ENCODE measurements around the gene HOXC6.
A peak's percentile ranks its signal among the peaks of the same experiment; 100 is the strongest.

HOXC6 gene

GRCh38 chr12:54056110-54056509 is 27.9 kb downstream of the HOXC6 start:
- Histone ChIP-seq H4K8ac (ENCODE audit: low read length) (no peak overlapping the region), H3K9me3 (ENCODE audit: control insufficient read depth, low read length) (no peaks in the 10 kb centered on the region), H2BK120ac (ENCODE audit: low read depth, low read length) (no peak overlapping the region), H3K27me3 (ENCODE audit: control insufficient read depth in 1 of 2, insufficient read depth in 1 of 2, low read length in 2 of 2) (peaks cover 0 to 14% of the 10 kb centered on the region in 2 experiments), H3K36me3 (ENCODE audit: control insufficient read depth in 1 of 2, insufficient read depth in 2 of 2, low read depth in 1 of 2, low read length in 2 of 2) (peaks cover 28 to 34% of the 10 kb centered on the region in 2 experiments), H3K14ac (ENCODE audit: low read length in 2 of 2) (no peak overlapping the region), H4K91ac (ENCODE audit: low read length) (no peak overlapping the region), H3K27ac (ENCODE audit: low read length, poor library complexity, severe bottlenecking) (no peak overlapping the region), H2BK5ac (ENCODE audit: low read depth, low read length, poor library complexity, severe bottlenecking) (no peak overlapping the region), H3K4me3 (ENCODE audit: insufficient read depth in 1 of 2, low read depth in 1 of 2, low read length in 2 of 2) (no peak overlapping the region), H2BK12ac (ENCODE audit: low read length in 2 of 2) (no peak overlapping the region), H2AK5ac (ENCODE audit: low read length, severe bottlenecking) (no peak overlapping the region), H3K4me2 (ENCODE audit: low read length, poor library complexity, severe bottlenecking) (no peak overlapping the region), H3K79me1 (replicated peaks; ENCODE audit: low read length, poor library complexity, severe bottlenecking) (peaks cover 29% of the 10 kb centered on the region), H3K18ac (ENCODE audit: low read depth in 1 of 2, low read length in 2 of 2) (no peak overlapping the region), H3K23ac (ENCODE audit: low read length in 2 of 2) (no peak overlapping the region), H3K4me1 (ENCODE audit: control insufficient read depth, insufficient read depth, low read depth, low read length) (peaks cover 7% of the 10 kb centered on the region), H2AFZ (ENCODE audit: low read depth, low read length) (no peak overlapping the region), H3K9ac (ENCODE audit: low read length) (no peak overlapping the region), H3K4ac (ENCODE audit: low read depth in 1 of 2, low read length in 2 of 2) (no peak overlapping the region), H2BK15ac (ENCODE audit: low read depth, poor library complexity, severe bottlenecking) (no peak overlapping the region)
- no peak for DNase-seq

GRCh38 chr12:54058128-54058768 is 30.0 kb downstream of the HOXC6 start:
- H3K4me3 ChIP-seq (ENCODE audit: insufficient read depth in 1 of 2, low read depth in 1 of 2, low read length in 2 of 2) = no peak overlapping the region
- WGBS = 65% methylated on average over 8 of the region's 14 CpGs
- no peak overlapping the region for H4K91ac ChIP-seq (ENCODE audit: low read length)
- peaks cover 21% of the 10 kb centered on the region for H3K79me1 ChIP-seq (replicated peaks; ENCODE audit: low read length, poor library complexity, severe bottlenecking)
- peaks cover 0 to 16% of the 10 kb centered on the region in 2 experiments for H3K27me3 ChIP-seq (ENCODE audit: control insufficient read depth in 1 of 2, insufficient read depth in 1 of 2, low read length in 2 of 2)
- no peak overlapping the region for H3K4me2 ChIP-seq (ENCODE audit: low read length, poor library complexity, severe bottlenecking)
- H3K36me3 ChIP-seq (ENCODE audit: control insufficient read depth in 1 of 2, insufficient read depth in 2 of 2, low read depth in 1 of 2, low read length in 2 of 2) = peaks cover 24 to 36% of the 10 kb centered on the region in 2 experiments
- no peak overlapping the region for H2AFZ ChIP-seq (ENCODE audit: low read depth, low read length)
- H3K27ac ChIP-seq (ENCODE audit: low read length, poor library complexity, severe bottlenecking) = no peak overlapping the region
- H3K23ac ChIP-seq (ENCODE audit: low read length in 2 of 2) = no peak overlapping the region
- H3K4me1 ChIP-seq (ENCODE audit: control insufficient read depth, insufficient read depth, low read depth, low read length) = peaks cover 3% of the 10 kb centered on the region
- H3K18ac ChIP-seq (ENCODE audit: low read depth in 1 of 2, low read length in 2 of 2) = no peak overlapping the region
- no peak overlapping the region for H2BK12ac ChIP-seq (ENCODE audit: low read length in 2 of 2)
- no peak overlapping the region for H2BK15ac ChIP-seq (ENCODE audit: low read depth, poor library complexity, severe bottlenecking)
- no peak overlapping the region for H2BK120ac ChIP-seq (ENCODE audit: low read depth, low read length)
- H3K9me3 ChIP-seq (ENCODE audit: control insufficient read depth, low read length) = no peaks in the 10 kb centered on the region
- no peak overlapping the region for H3K4ac ChIP-seq (ENCODE audit: low read depth in 1 of 2, low read length in 2 of 2)
- no peak overlapping the region for H2AK5ac ChIP-seq (ENCODE audit: low read length, severe bottlenecking)
- no peak overlapping the region for H2BK5ac ChIP-seq (ENCODE audit: low read depth, low read length, poor library complexity, severe bottlenecking)
- H4K8ac ChIP-seq (ENCODE audit: low read length) = no peak overlapping the region
- DNase-seq = no peak
- H3K14ac ChIP-seq (ENCODE audit: low read length in 2 of 2) = no peak overlapping the region
- no peak overlapping the region for H3K9ac ChIP-seq (ENCODE audit: low read length)

- Histone ChIP-seq H3K4ac (ENCODE audit: low read depth in 1 of 2, low read length in 2 of 2) (no peak overlapping the region), H2BK15ac (ENCODE audit: low read depth, poor library complexity, severe bottlenecking) (peak overlapping the region; percentile 1), H3K18ac (ENCODE audit: low read depth in 1 of 2, low read length in 2 of 2) (no peak overlapping the region), H3K9ac (ENCODE audit: low read length) (peak overlapping the region; percentile 44), H3K4me1 (ENCODE audit: control insufficient read depth, insufficient read depth, low read depth, low read length) (peaks cover 3% of the 10 kb centered on the region), H3K4me3 (ENCODE audit: insufficient read depth in 1 of 2, low read depth in 1 of 2, low read length in 2 of 2) (no peak overlapping the region), H2AFZ (ENCODE audit: low read depth, low read length) (no peak overlapping the region), H4K8ac (ENCODE audit: low read length) (no peak overlapping the region), H3K9me3 (ENCODE audit: control insufficient read depth, low read length) (no peaks in the 10 kb centered on the region), H3K4me2 (ENCODE audit: low read length, poor library complexity, severe bottlenecking) (no peak overlapping the region), H3K27me3 (ENCODE audit: control insufficient read depth in 1 of 2, insufficient read depth in 1 of 2, low read length in 2 of 2) (peaks cover 0 to 16% of the 10 kb centered on the region in 2 experiments), H2BK120ac (ENCODE audit: low read depth, low read length) (no peak overlapping the region), H2BK5ac (ENCODE audit: low read depth, low read length, poor library complexity, severe bottlenecking) (no peak overlapping the region), H2AK5ac (ENCODE audit: low read length, severe bottlenecking) (no peak overlapping the region), H2BK12ac (ENCODE audit: low read length in 2 of 2) (no peak overlapping the region), H3K36me3 (ENCODE audit: control insufficient read depth in 1 of 2, insufficient read depth in 2 of 2, low read depth in 1 of 2, low read length in 2 of 2) (peaks cover 14 to 28% of the 10 kb centered on the region in 2 experiments), H3K27ac (ENCODE audit: low read length, poor library complexity, severe bottlenecking) (no peak overlapping the region), H3K79me1 (replicated peaks; ENCODE audit: low read length, poor library complexity, severe bottlenecking) (peaks cover 18% of the 10 kb centered on the region), H3K14ac (ENCODE audit: low read length in 2 of 2) (no peak overlapping the region), H4K91ac (ENCODE audit: low read length) (no peak overlapping the region), H3K23ac (ENCODE audit: low read length in 2 of 2) (no peak overlapping the region)
- 42% methylated on average over 3 of the region's 7 CpGs for WGBS
- no peak for DNase-seq
Measured at GRCh38 chr12:54059668-54060067, 31.4 kb downstream of the HOXC6 start.

GRCh38 chr12:54060174-54060974 is 32.1 kb downstream of the HOXC6 start:
- Histone ChIP-seq H3K36me3 (ENCODE audit: control insufficient read depth in 1 of 2, insufficient read depth in 2 of 2, low read depth in 1 of 2, low read length in 2 of 2) (peaks cover 10 to 23% of the 10 kb centered on the region in 2 experiments), H2AFZ (ENCODE audit: low read depth, low read length) (no peak overlapping the region), H3K14ac (ENCODE audit: low read length in 2 of 2) (no peak overlapping the region), H3K9ac (ENCODE audit: low read length) (peak overlapping the region; percentile 44), H2BK5ac (ENCODE audit: low read depth, low read length, poor library complexity, severe bottlenecking) (no peak overlapping the region), H4K8ac (ENCODE audit: low read length) (no peak overlapping the region), H2BK120ac (ENCODE audit: low read depth, low read length) (no peak overlapping the region), H3K4me3 (ENCODE audit: insufficient read depth in 1 of 2, low read depth in 1 of 2, low read length in 2 of 2) (no peak overlapping the region), H3K4ac (ENCODE audit: low read depth in 1 of 2, low read length in 2 of 2) (no peak overlapping the region), H3K27ac (ENCODE audit: low read length, poor library complexity, severe bottlenecking) (no peak overlapping the region), H2BK12ac (ENCODE audit: low read length in 2 of 2) (no peak overlapping the region), H3K4me1 (ENCODE audit: control insufficient read depth, insufficient read depth, low read depth, low read length) (peaks cover 3% of the 10 kb centered on the region), H3K9me3 (ENCODE audit: control insufficient read depth, low read length) (no peaks in the 10 kb centered on the region), H3K18ac (ENCODE audit: low read depth in 1 of 2, low read length in 2 of 2) (no peak overlapping the region), H3K4me2 (ENCODE audit: low read length, poor library complexity, severe bottlenecking) (no peak overlapping the region), H2AK5ac (ENCODE audit: low read length, severe bottlenecking) (no peak overlapping the region), H3K27me3 (ENCODE audit: control insufficient read depth in 1 of 2, insufficient read depth in 1 of 2, low read length in 2 of 2) (peaks cover 0 to 16% of the 10 kb centered on the region in 2 experiments), H3K79me1 (replicated peaks; ENCODE audit: low read length, poor library complexity, severe bottlenecking) (peaks cover 15% of the 10 kb centered on the region), H4K91ac (ENCODE audit: low read length) (no peak overlapping the region), H3K23ac (ENCODE audit: low read length in 2 of 2) (peak overlapping the region in 1 of 2 experiments; percentile 83), H2BK15ac (ENCODE audit: low read depth, poor library complexity, severe bottlenecking) (no peak overlapping the region)
- 49% methylated on average over 31 of the region's 38 CpGs for WGBS
- DNase-seq = no peak

Measured in mesenchymal stem cell (in vitro differentiated cells and primary cell).